Stimulated activated CD4-positive, alpha-beta T cell treated with anti-CD3 and anti-CD28 coated beads, Interleukin-4, amount 100 ng/mL, for 48 hours (primary cell): ENCODE measurements around the gene IGF2R.

Experiments used
- DNase-seq, 2 donors: peaks; one replicate each; pipeline ENCODE4 v3.0.0-alpha.2; 2020; ENCODE audit warnings: low read depth in 2 of 2

The IGF2R gene

GRCh38 chr6:160024152-160024551, 55.3 kb downstream of the IGF2R start:
- no peak for DNase-seq

- no peak for DNase-seq
Observed at GRCh38 chr6:160027076-160027475, 58.2 kb downstream of the IGF2R start.

- no peak for DNase-seq
Observed at GRCh38 chr6:160027931-160028330, 59.0 kb downstream of the IGF2R start.

GRCh38 chr6:160028487-160029275, 59.8 kb downstream of the IGF2R start:
- peak in 1 of 2 donors; percentile 8 for DNase-seq

- no peak for DNase-seq
Observed at GRCh38 chr6:160029525-160029924, 60.6 kb downstream of the IGF2R start.

GRCh38 chr6:160030103-160030502, 61.2 kb downstream of the IGF2R start:
- DNase-seq: no peak

GRCh38 chr6:160031442-160031841, 62.6 kb downstream of the IGF2R start:
- DNase-seq: no peak

GRCh38 chr6:160031871-160032270, 63.0 kb downstream of the IGF2R start:
- no peak for DNase-seq

GRCh38 chr6:160032538-160032937, 63.7 kb downstream of the IGF2R start:
- no peak for DNase-seq

GRCh38 chr6:160034036-160034930, 65.4 kb downstream of the IGF2R start:
- DNase-seq: no peak

- DNase-seq: no peak
Observed at GRCh38 chr6:160035241-160035640, 66.4 kb downstream of the IGF2R start.

GRCh38 chr6:160035693-160036330, 66.9 kb downstream of the IGF2R start:
- no peak for DNase-seq

- no peak for DNase-seq
Observed at GRCh38 chr6:160036331-160036695, 67.4 kb downstream of the IGF2R start.

- DNase-seq: no peak
Observed at GRCh38 chr6:160036790-160037206, 67.9 kb downstream of the IGF2R start.

GRCh38 chr6:160038479-160038878, 69.6 kb downstream of the IGF2R start:
- no peak for DNase-seq

GRCh38 chr6:160039441-160039840, 70.6 kb downstream of the IGF2R start:
- DNase-seq: no peak

- DNase-seq: no peak
Observed at GRCh38 chr6:160040055-160040454, 71.2 kb downstream of the IGF2R start.

- DNase-seq: no peak
Observed at GRCh38 chr6:160040527-160041264, 71.8 kb downstream of the IGF2R start.

GRCh38 chr6:160041608-160042007, 72.7 kb downstream of the IGF2R start:
- no peak for DNase-seq

GRCh38 chr6:160042014-160042773, 73.3 kb downstream of the IGF2R start:
- DNase-seq: no peak

GRCh38 chr6:160042788-160043301, 74.0 kb downstream of the IGF2R start:
- DNase-seq: no peak
